Liver (tissue), 3 donors: ENCODE results near the gene IFNG-AS1.

Experiments
- RAD21 ChIP-seq, 2 donors: IDR thresholded peaks; 2 replicates each; pipeline ENCODE4 v1.6.1; 2016; ENCODE audit warnings: antibody characterized with exemption in 2 of 2, mild to moderate bottlenecking in 2 of 2
- SP1 ChIP-seq: IDR thresholded peaks from 2 replicates; pipeline ENCODE4 v1.6.1; 2018; ENCODE audit warnings: antibody characterized with exemption, mild to moderate bottlenecking
- TF ChIP-seq, protein P1 (sequence below): fragments of 150-350 bp; IDR thresholded peaks from 2 replicates; pipeline ENCODE4 v1.5.1; 2017; ENCODE audit warnings: improper control_type of control experiment, low read depth, low read length; ENCODE audit not compliant: missing input control
- TF ChIP-seq, protein P2 (sequence below): IDR thresholded peaks from 2 replicates; pipeline ENCODE4 v1.6.1; 2016; ENCODE audit warnings: antibody characterized with exemption
- donor health status: healthy.
- donor health status: healthy.

DNA sequence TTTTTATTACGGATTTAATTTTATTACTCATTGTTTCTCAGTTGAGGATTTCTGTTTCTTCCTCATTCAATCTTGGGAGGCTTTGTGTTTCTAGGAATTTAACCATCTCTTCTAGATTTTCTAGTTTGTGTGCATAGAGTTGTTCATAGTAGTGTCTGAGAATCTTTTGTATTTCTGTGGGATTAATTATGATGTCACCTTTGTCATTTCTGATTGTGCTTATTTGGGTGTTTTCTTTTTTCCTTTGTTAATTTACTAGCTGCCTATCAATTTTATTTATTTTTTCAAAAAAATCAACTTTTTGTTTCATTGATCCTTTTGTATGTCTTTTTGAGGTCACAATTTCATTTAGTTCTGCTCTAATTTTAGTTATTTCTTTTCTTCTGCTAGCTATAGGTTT lies 75.9 kb downstream of the IFNG-AS1 start:
- TF ChIP-seq, protein P1, sequence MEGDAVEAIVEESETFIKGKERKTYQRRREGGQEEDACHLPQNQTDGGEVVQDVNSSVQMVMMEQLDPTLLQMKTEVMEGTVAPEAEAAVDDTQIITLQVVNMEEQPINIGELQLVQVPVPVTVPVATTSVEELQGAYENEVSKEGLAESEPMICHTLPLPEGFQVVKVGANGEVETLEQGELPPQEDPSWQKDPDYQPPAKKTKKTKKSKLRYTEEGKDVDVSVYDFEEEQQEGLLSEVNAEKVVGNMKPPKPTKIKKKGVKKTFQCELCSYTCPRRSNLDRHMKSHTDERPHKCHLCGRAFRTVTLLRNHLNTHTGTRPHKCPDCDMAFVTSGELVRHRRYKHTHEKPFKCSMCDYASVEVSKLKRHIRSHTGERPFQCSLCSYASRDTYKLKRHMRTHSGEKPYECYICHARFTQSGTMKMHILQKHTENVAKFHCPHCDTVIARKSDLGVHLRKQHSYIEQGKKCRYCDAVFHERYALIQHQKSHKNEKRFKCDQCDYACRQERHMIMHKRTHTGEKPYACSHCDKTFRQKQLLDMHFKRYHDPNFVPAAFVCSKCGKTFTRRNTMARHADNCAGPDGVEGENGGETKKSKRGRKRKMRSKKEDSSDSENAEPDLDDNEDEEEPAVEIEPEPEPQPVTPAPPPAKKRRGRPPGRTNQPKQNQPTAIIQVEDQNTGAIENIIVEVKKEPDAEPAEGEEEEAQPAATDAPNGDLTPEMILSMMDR, result no peak
- TF ChIP-seq SP1 (no peak), RAD21 (IDR thresholded peaks at IDR 0.05) (no peak)
- TF ChIP-seq, protein P2, sequence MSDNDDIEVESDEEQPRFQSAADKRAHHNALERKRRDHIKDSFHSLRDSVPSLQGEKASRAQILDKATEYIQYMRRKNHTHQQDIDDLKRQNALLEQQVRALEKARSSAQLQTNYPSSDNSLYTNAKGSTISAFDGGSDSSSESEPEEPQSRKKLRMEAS, result no peak
